Keratinocyte (primary cell): ENCODE results near the gene METAP1.

ENCODE experiments used
- EZH2 ChIP-seq: IDR thresholded peaks from one replicate; pipeline ENCODE4 v1.6.1; 2012; ENCODE audit warnings: inconsistent platforms, mild to moderate bottlenecking, low read length, moderate library complexity
- TF ChIP-seq, protein P1 (sequence below), 3 experiments: IDR thresholded peaks in 1 of 3; conservative IDR thresholded peaks in 1 of 3; optimal IDR thresholded peaks in 1 of 3; 2 replicates in 2 of 3; 3 replicates in 1 of 3; pipeline versions ENCODE3 to v1.5.1; 2011; ENCODE audit warnings: low read length in 3 of 3, mild to moderate bottlenecking in 3 of 3, moderate library complexity in 2 of 3, control low read depth in 1 of 3, inconsistent platforms in 1 of 3; ENCODE audit not compliant: insufficient read depth in 2 of 3; ENCODE audit errors: extremely low read depth in 1 of 3

DNA sequence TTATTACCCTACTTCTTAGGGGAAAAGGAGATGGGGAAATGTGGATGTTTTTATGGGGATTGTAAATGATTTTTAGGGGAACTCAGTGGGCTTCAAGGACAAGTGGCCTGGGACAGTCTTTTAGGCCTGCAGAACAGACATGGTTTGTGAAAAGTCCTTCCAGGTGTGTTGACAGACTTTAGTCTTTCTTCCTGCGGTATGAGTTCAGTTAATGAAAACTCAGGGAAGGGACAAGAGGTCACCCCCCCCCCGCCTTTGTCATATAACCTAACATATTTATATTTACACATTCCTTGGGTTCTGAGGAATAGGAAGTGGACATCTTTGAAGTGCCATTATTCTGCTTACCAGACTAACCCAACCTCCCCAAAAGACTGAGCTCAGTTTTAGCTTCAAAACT lies 31.8 kb downstream of the METAP1 start:
- TF ChIP-seq, protein P1, sequence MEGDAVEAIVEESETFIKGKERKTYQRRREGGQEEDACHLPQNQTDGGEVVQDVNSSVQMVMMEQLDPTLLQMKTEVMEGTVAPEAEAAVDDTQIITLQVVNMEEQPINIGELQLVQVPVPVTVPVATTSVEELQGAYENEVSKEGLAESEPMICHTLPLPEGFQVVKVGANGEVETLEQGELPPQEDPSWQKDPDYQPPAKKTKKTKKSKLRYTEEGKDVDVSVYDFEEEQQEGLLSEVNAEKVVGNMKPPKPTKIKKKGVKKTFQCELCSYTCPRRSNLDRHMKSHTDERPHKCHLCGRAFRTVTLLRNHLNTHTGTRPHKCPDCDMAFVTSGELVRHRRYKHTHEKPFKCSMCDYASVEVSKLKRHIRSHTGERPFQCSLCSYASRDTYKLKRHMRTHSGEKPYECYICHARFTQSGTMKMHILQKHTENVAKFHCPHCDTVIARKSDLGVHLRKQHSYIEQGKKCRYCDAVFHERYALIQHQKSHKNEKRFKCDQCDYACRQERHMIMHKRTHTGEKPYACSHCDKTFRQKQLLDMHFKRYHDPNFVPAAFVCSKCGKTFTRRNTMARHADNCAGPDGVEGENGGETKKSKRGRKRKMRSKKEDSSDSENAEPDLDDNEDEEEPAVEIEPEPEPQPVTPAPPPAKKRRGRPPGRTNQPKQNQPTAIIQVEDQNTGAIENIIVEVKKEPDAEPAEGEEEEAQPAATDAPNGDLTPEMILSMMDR (optimal IDR thresholded peaks at IDR 0.05 in 1 of 3, IDR thresholded peaks at IDR 0.05 in 1 of 3, conservative IDR thresholded peaks at IDR 0.05 in 1 of 3; ENCODE audit: extremely low read depth in 1 of 3, insufficient read depth in 2 of 3, low read length in 3 of 3), result no peak
- TF ChIP-seq EZH2, result no peak
